Measurements from ENCODE around the gene RASA1. TPM values are rescaled to one million over a fixed set of nuclear protein-coding genes. Genes with fewer than 3 reads are reported as not detected.

The RASA1 gene
- total and polyA plus RNA-seq, 9 of the 15 experiments (the other 6 are each of a cell fraction or from before 2014, with no cell fraction given): 3.2 to 17.3 (median 9.2) TPM

GRCh38 chr5:87404359-87404758, 136.7 kb downstream of the RASA1 start:
- Histone ChIP-seq H3K4me2 (ENCODE audit: insufficient read depth, low read length) (no peak overlapping the region), H3K4me3 (no peak overlapping the region), H3K79me2 (ENCODE audit: control insufficient read depth, insufficient read depth, low read length) (peaks cover 64% of the 10 kb centered on the region), H3K4me1 (replicated peaks in 1 of 2; ENCODE audit: control insufficient read depth in 2 of 2, insufficient read depth in 2 of 2, low read length in 2 of 2) (peaks cover 0 to 12% of the 10 kb centered on the region in 2 experiments; a peak in 2 of 5 replicates), H4K20me1 (replicated peaks; ENCODE audit: control insufficient read depth, insufficient read depth, low read length) (no peaks in the 10 kb centered on the region), H3K27ac (ENCODE audit: extremely low read depth, low read depth, low read length) (peak overlapping the region; percentile 14; the same call in 1 of the 3 replicates), H3K9me1 (ENCODE audit: control insufficient read depth, insufficient read depth, low read length) (no peaks in the 10 kb centered on the region), H3K9me3 (replicated peaks; ENCODE audit: control insufficient read depth, insufficient read depth, low read depth, low read length) (no peaks in the 10 kb centered on the region), H2AFZ (ENCODE audit: low read depth, low read length) (no peak overlapping the region), H3K36me3 (ENCODE audit: control insufficient read depth, insufficient read depth, low read length) (peaks cover 100% of the 10 kb centered on the region), H3K27me3 (ENCODE audit: control insufficient read depth in 2 of 2, insufficient read depth in 2 of 2, low read length in 2 of 2) (no peaks in the 10 kb centered on the region), H3K9ac (ENCODE audit: insufficient read depth in 1 of 2, low read depth in 2 of 2, low read length in 2 of 2) (no peak overlapping the region)
- CTCF ChIA-PET (ENCODE audit: low intra/inter-chr PET ratio): no interaction called here
- POLR2A ChIA-PET: interaction anchor here (0.6 to 2.4 kb wide), 3 partner anchors 8 to 222 kb away, joined by 3 to 11 read pairs (median 3); partner anchors contain the start of gene CCNH
- intact Hi-C loops (cut with micrococcal nuclease): no loop called here
- BruUV-seq (replicated peaks): no TSS peak
- 22% methylated on average over 2 of the region's 2 CpGs for WGBS (ENCODE audit: insufficient coverage, low coverage, missing lambda C conversion rate)
- no peak for FAIRE-seq
- peak in 2 of 4 experiments; percentile 17 to 37 for DNase-seq (ENCODE audit: extremely low read depth in 1 of 4, low spot score in 3 of 4)
- ATAC-seq: peak; percentile 43
- in situ Hi-C loops (cut with MboI): no loop called here
- TF ChIP-seq ZNF146 (CRISPR knock-in tag; IDR thresholded peaks at IDR 0.05; ENCODE audit: unreplicated experiment) (no peak), ATF7 (IDR thresholded peaks at IDR 0.05) (no peak), HCFC1 (IDR thresholded peaks at IDR 0.05; ENCODE audit: low read depth, low read length) (no peak), GATA2 (CRISPR knock-in tag; IDR thresholded peaks at IDR 0.05) (no peak), ADNP (tag; IDR thresholded peaks at IDR 0.05) (no peak), EP300 (IDR thresholded peaks at IDR 0.05; ENCODE audit: low read length) (peak; percentile 25; the same call in 1 of the 2 replicates), THRB (CRISPR knock-in tag; conservative IDR thresholded peaks at IDR 0.05) (no peak), TAL1 (IDR thresholded peaks at IDR 0.05) (peak; percentile 46; the same call in 1 of the 2 replicates), SFPQ (IDR thresholded peaks at IDR 0.05; ENCODE audit: low read depth, low read length) (no peak), CSDE1 (IDR thresholded peaks at IDR 0.05) (no peak), CBFA2T3 (IDR thresholded peaks at IDR 0.05) (peak; percentile 70), NR4A1 (CRISPR knock-in tag; IDR thresholded peaks at IDR 0.05) (no peak), NR4A1 (tag; IDR thresholded peaks at IDR 0.05) (no peak), SMAD2 (IDR thresholded peaks at IDR 0.05; ENCODE audit: low read depth, low read length) (no peak), MLX (CRISPR knock-in tag; conservative IDR thresholded peaks at IDR 0.05) (no peak), AFF1 (IDR thresholded peaks at IDR 0.05; ENCODE audit: low read depth in 1 of 2, partially characterized antibody in 2 of 2) (no peak)

Data from K562 (cell line).